ENCODE measurements around the gene NPS.

DNA sequence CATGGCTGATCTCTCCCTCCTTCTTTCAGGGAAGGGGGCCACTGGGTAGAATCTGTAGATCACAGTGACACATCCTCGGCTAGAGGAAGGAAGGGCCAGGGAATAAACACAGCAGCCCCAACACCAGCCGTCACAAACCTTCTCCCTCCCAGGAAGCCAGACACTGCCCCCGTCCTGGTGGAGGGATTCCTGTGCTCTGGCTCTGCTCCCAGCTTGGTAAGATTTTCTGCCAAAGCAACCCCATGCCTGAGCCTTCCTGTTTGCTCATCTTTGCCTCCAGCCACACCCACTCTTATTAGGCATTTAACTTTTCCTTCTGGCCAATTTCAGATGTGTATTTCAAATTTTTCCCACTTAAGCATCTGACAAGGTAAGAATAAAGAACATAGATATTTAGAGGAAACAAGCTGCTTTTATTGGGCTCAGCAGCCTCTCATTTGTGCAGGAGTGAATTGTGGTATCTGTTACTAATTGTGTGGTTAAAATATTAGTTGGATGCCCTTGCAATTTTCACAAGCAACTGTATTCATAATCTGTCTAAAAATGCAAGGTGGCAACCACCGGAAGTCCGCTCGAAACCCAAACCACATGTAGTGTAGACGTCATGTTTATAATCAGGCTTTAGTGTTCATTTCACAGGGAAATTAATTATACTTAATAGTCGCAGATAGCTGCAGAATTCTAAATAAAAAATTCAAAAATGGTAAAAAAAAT lies 13.2 kb upstream of the NPS start:
- no peak for TF ChIP-seq CTCF (IDR thresholded peaks at IDR 0.05 in 8 of 11, conservative IDR thresholded peaks at IDR 0.05 in 3 of 11)
- TF ChIP-seq POLR2A (IDR thresholded peaks at IDR 0.05), result no peak
- TF ChIP-seq POLR2AphosphoS5 (IDR thresholded peaks at IDR 0.05), result no peak

Data from spleen (tissue), 7 donors.